ENCODE measurements around the gene FADS1.

Gene FADS1

GRCh38 chr11:61756147-61756451, 60.7 kb downstream of the FADS1 start:
- DNase-seq: no peak

DNA sequence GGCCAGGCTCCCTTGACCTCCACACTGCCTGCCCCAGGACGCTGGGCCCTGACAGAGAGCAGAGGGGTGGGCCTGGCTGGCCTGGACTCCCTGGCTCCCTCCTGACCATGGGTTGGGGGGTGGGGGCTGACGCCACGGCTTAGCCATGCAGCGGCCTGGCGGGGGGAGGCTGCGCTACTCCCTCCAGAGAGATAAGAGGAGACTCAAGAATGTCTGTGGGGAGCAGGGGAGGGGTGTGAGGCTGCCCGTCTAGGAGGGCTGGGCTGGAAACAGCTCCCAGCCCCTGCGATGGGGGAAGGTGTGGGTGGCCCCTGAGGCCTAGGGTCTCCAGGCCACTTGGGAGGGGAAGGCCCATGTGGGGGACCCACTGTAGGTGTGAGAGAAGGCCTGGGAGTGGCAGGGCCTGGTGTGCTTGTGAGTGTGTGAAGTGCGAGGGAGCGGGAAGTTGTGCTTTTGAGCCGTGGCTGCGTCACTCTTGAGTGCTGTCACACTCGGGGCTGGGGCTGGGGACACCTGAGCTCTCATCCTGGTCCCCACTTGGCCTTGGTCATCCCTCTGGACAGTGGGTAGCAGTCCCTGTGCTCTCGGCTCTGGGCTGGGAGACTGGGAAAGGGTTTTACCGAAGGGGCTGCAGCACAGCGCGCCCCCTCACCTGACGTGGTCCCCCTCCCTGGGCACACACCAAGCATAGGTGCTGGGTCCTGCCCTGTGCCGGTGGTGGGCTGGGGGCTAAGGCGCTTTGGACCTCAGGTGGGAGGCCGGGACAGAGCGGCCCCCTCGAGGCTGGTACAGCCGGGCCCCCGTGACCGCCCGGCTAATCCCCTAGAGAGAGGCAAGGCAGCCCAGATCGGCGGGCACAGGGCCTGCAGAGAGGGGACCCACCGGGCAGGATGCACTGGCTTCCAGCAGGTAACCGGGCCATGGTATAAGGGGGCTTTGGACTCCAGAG, 62.0 kb downstream of the FADS1 start:
- no peak for DNase-seq

GRCh38 chr11:61753672-61754071, 63.1 kb downstream of the FADS1 start:
- DNase-seq: no peak

DNA sequence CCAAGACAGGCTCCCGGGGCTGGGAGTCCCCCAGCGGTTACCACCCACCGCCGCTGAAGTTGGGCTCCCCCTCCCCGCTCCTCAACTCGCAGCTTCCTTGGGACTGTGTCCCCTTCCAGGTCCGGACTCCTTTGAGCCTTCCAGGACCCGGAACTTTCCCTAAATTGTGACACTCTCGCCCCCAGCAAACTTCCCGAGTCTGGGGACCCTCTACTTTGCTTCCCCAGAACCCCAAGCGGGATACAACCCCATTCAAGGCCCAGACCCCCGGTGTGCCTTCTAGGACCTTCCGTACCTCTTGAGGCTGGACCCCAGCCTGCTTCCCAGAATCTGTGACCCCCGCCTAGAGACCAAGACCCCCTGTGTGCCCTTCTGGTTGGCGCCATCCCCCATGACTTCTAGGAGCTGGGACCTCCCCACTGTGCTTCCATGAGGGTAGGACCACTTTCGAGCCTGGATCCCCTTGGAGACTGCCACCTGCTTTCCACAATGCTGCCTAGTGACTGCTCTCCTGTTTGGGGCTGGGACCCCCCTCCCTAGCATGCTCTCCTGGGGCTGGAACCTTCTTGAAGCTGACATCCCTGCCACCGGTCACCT, 63.8 kb downstream of the FADS1 start:
- no peak for DNase-seq

- peak; percentile 87 for DNase-seq
These were observed 64.5 kb downstream of the FADS1 start, which contains the start of gene MYRF for GRCh38 chr11:61752117-61752924. Gene MYRF (plus strand): TSS chr11:61752636. CDS start chr11:61752745, 109 bp downstream.

DNA sequence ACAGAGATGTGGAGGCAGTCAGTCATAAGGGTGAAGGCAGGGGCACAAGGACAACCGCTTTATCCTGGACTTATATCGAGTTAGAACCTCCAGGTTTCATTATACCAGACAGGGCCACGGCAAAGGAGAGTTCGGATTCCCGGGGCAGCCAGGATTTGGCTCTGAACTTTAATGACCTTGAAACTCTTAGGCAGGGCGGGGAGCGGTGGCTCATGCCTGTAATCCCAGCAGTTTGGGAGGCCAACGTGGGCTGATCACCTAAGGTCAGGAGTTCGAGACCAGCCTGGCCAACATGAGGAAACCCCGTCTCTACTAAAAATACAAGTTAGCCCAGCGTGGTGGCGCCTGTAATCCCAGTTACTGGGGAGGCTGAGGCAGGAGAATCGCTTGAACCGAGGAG, 65.4 kb downstream of the FADS1 start:
- no peak for DNase-seq

GRCh38 chr11:61750631-61751273, 66.1 kb downstream of the FADS1 start:
- no peak for DNase-seq

Data from activated CD8-positive, alpha-beta memory T cell treated with anti-CD3 and anti-CD28 coated beads for 24 hours (primary cell).